ENCODE data around the gene RHBDD1. TPM values are rescaled to one million over a fixed set of nuclear protein-coding genes. Genes with fewer than 3 reads are reported as not detected.

Gene RHBDD1
- total and polyA plus RNA-seq, 2 experiments from 2014 or later = 20.1 to 20.9 TPM

DNA sequence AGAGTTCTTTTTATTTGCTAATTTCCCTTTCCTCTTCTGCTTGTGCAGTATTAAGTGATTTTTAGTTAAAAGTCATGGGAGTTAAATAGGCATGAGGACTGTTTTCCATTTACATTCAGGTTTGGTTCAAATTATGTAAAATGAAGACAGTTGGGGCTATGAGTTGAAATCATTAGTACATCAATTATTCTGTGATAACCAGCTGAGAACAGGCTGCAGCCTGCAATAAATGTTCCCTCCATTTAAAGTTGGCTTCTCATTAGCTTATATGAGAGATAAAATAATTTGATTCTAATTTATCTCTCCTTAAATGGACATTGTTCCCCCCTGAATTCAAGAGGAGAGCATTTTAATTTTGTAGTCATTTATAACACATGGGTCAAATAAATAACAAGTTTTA, 48.3 kb downstream of the RHBDD1 start:
- H3K4me3 ChIP-seq = no peak overlapping the region
- H2AFZ ChIP-seq = no peak overlapping the region
- H3K27me3 ChIP-seq = no peaks in the 10 kb centered on the region
- DNase-seq (ENCODE audit: low spot score) = no peak
- H3K79me2 ChIP-seq = no peaks in the 10 kb centered on the region
- no peaks in the 10 kb centered on the region for H3K9me2 ChIP-seq (replicated peaks; ENCODE audit: insufficient read depth)
- no peaks in the 10 kb centered on the region for H4K20me1 ChIP-seq (ENCODE audit: insufficient read depth, poor library complexity, severe bottlenecking)
- TF ChIP-seq EZH2phosphoT487 (IDR thresholded peaks at IDR 0.05; ENCODE audit: low read depth, severe bottlenecking, unreplicated experiment) = no peak
- TF ChIP-seq CTCF (IDR thresholded peaks at IDR 0.05; ENCODE audit: poor library complexity) = no peak
- TF ChIP-seq EZH2 (IDR thresholded peaks at IDR 0.05; ENCODE audit: borderline replicate concordance) = no peak
- H3K4me1 ChIP-seq (ENCODE audit: insufficient read depth) = peaks cover 3% of the 10 kb centered on the region
- no peaks in the 10 kb centered on the region for H3K9me3 ChIP-seq (ENCODE audit: low read depth)
- no peak overlapping the region for H3K27ac ChIP-seq
- no peak overlapping the region for H3K4me2 ChIP-seq
- no peaks in the 10 kb centered on the region for H3K36me3 ChIP-seq (replicated peaks; ENCODE audit: insufficient read depth, low read depth)

- no peak for TF ChIP-seq EZH2 (IDR thresholded peaks at IDR 0.05; ENCODE audit: borderline replicate concordance)
- 80% methylated on average over 8 of the region's 8 CpGs for WGBS (ENCODE audit: low lambda C conversion rate, missing lambda C conversion rate)
- no peak overlapping the region for H3K27ac ChIP-seq
Observed at GRCh38 chr2:226885769-226886435, 50.0 kb downstream of the RHBDD1 start.

GRCh38 chr2:226887940-226888339, 52.1 kb downstream of the RHBDD1 start:
- H4K20me1 ChIP-seq (ENCODE audit: insufficient read depth, poor library complexity, severe bottlenecking) = no peaks in the 10 kb centered on the region
- no peak for TF ChIP-seq EZH2 (IDR thresholded peaks at IDR 0.05; ENCODE audit: borderline replicate concordance)
- no peak for TF ChIP-seq EZH2phosphoT487 (IDR thresholded peaks at IDR 0.05; ENCODE audit: low read depth, severe bottlenecking, unreplicated experiment)
- TF ChIP-seq CTCF (IDR thresholded peaks at IDR 0.05; ENCODE audit: poor library complexity) = no peak
- H3K27ac ChIP-seq = no peak overlapping the region

More at GRCh38 chr2:226885769-226886435, 50.0 kb downstream of the RHBDD1 start:
- H3K4me1 ChIP-seq (ENCODE audit: insufficient read depth) = peaks cover 3% of the 10 kb centered on the region
- no peaks in the 10 kb centered on the region for H3K79me2 ChIP-seq
- H3K4me3 ChIP-seq = no peak overlapping the region
- H3K9me3 ChIP-seq (ENCODE audit: low read depth) = no peaks in the 10 kb centered on the region
- no peaks in the 10 kb centered on the region for H3K36me3 ChIP-seq (replicated peaks; ENCODE audit: insufficient read depth, low read depth)
- no peaks in the 10 kb centered on the region for H3K27me3 ChIP-seq
- no peaks in the 10 kb centered on the region for H4K20me1 ChIP-seq (ENCODE audit: insufficient read depth, poor library complexity, severe bottlenecking)
- no peak overlapping the region for H2AFZ ChIP-seq
- H3K9me2 ChIP-seq (replicated peaks; ENCODE audit: insufficient read depth) = no peaks in the 10 kb centered on the region
- H3K4me2 ChIP-seq = no peak overlapping the region
- DNase-seq (ENCODE audit: low spot score) = no peak

GRCh38 chr2:226888378-226888965, 52.6 kb downstream of the RHBDD1 start:
- no peaks in the 10 kb centered on the region for H4K20me1 ChIP-seq (ENCODE audit: insufficient read depth, poor library complexity, severe bottlenecking)
- no peak overlapping the region for H3K4me3 ChIP-seq
- H3K9me2 ChIP-seq (replicated peaks; ENCODE audit: insufficient read depth) = no peaks in the 10 kb centered on the region
- 89% methylated on average over 2 of the region's 2 CpGs for WGBS (ENCODE audit: low lambda C conversion rate, missing lambda C conversion rate)
- peaks cover 8% of the 10 kb centered on the region for H3K4me1 ChIP-seq (ENCODE audit: insufficient read depth)
- no peaks in the 10 kb centered on the region for H3K27me3 ChIP-seq
- H3K9me3 ChIP-seq (ENCODE audit: low read depth) = no peaks in the 10 kb centered on the region
- no peak for DNase-seq (ENCODE audit: low spot score)
- no peaks in the 10 kb centered on the region for H3K79me2 ChIP-seq
- H2AFZ ChIP-seq = no peak overlapping the region
- no peak overlapping the region for H3K4me2 ChIP-seq
- no peak overlapping the region for H3K27ac ChIP-seq
- TF ChIP-seq EZH2 (IDR thresholded peaks at IDR 0.05; ENCODE audit: borderline replicate concordance) (no peak), CTCF (IDR thresholded peaks at IDR 0.05; ENCODE audit: poor library complexity) (no peak), EZH2phosphoT487 (IDR thresholded peaks at IDR 0.05; ENCODE audit: low read depth, severe bottlenecking, unreplicated experiment) (no peak)
- no peaks in the 10 kb centered on the region for H3K36me3 ChIP-seq (replicated peaks; ENCODE audit: insufficient read depth, low read depth)

More at GRCh38 chr2:226887940-226888339, 52.1 kb downstream of the RHBDD1 start:
- Histone ChIP-seq H3K79me2 (no peaks in the 10 kb centered on the region), H3K4me1 (ENCODE audit: insufficient read depth) (peaks cover 8% of the 10 kb centered on the region), H3K36me3 (replicated peaks; ENCODE audit: insufficient read depth, low read depth) (no peaks in the 10 kb centered on the region), H2AFZ (no peak overlapping the region), H3K4me3 (no peak overlapping the region), H3K9me2 (replicated peaks; ENCODE audit: insufficient read depth) (no peaks in the 10 kb centered on the region), H3K9me3 (ENCODE audit: low read depth) (no peaks in the 10 kb centered on the region), H3K27me3 (no peaks in the 10 kb centered on the region), H3K4me2 (no peak overlapping the region)
- no peak for DNase-seq (ENCODE audit: low spot score)
- 69% methylated on average over 6 of the region's 6 CpGs for WGBS (ENCODE audit: low lambda C conversion rate, missing lambda C conversion rate)

Data from hepatocyte (in vitro differentiated cells).